ENCODE data around the gene SLC35G3. TPM values are rescaled to one million over a fixed set of nuclear protein-coding genes. Genes with fewer than 3 reads are reported as not detected.

The SLC35G3 gene
- total and polyA plus RNA-seq, 2 of the 13 experiments (the other 11 are each of a cell fraction or from before 2014, with no cell fraction given), result not detected

DNA sequence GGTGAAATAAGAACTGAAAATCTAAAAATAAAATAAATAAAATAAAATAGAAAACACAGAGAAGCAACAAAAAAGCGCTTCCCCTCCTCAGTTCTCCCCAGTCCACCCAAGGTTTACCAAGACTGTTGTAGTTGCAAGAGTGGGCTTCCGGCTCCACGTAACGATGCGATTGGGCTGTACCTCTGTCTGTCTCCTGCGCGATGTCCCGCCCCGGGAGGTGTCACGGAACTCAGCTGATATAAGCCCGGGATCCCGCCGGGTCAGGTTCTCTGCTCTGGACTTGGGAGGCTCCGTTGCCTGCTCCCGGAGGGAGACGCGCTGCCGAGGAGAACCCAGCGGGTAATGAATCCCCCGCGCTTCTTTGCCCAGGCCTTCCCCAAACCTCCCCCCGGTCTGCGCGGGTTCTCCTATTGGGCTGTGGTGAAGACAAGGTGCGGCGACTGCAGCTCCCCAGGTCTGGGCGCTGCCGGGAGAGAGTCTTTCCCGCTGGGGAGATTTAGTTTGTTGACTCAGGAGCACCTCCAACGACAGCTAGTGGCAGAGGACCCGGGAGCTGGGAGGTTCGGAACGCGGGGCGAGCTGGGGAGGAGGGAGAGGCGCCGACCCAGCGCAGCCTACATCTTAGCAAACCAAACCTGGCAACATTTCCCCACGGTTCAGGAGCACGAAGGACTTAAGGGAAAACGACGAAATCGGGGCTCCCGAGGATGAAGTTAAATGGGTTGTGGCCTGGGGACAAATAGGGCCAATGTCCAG is 48.8 kb upstream of the SLC35G3 start, which contains the start of gene SLFN5 (continued):
- TF ChIP-seq, protein P1, sequence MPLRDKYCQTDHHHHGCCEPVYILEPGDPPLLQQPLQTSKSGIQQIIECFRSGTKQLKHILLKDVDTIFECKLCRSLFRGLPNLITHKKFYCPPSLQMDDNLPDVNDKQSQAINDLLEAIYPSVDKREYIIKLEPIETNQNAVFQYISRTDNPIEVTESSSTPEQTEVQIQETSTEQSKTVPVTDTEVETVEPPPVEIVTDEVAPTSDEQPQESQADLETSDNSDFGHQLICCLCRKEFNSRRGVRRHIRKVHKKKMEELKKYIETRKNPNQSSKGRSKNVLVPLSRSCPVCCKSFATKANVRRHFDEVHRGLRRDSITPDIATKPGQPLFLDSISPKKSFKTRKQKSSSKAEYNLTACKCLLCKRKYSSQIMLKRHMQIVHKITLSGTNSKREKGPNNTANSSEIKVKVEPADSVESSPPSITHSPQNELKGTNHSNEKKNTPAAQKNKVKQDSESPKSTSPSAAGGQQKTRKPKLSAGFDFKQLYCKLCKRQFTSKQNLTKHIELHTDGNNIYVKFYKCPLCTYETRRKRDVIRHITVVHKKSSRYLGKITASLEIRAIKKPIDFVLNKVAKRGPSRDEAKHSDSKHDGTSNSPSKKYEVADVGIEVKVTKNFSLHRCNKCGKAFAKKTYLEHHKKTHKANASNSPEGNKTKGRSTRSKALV (CRISPR knock-in tag; IDR thresholded peaks at IDR 0.05), result 0 out of 2 replicates have a peak, but pooled peaks have one; percentile 32
- TF ChIP-seq ELF3 (CRISPR knock-in tag; IDR thresholded peaks at IDR 0.05) (0 out of 2 replicates have a peak, but pooled peaks have one; percentile 23), SMAD3 (CRISPR knock-in tag; IDR thresholded peaks at IDR 0.05) (no peak), SMAD9 (CRISPR knock-in tag; IDR thresholded peaks at IDR 0.05) (no peak), ZFP36L1 (CRISPR knock-in tag; IDR thresholded peaks at IDR 0.05) (no peak), MAZ (IDR thresholded peaks at IDR 0.05; ENCODE audit: borderline replicate concordance, low read depth, low read length) (no peak), MAZ (CRISPR knock-in tag; IDR thresholded peaks at IDR 0.05; ENCODE audit: low read depth) (0 out of 2 replicates have a peak, but pooled peaks have one; percentile 49), CREB1 (IDR thresholded peaks at IDR 0.05) (peak; percentile 19; the same call in 1 of the 2 replicates), CREB1 (CRISPR knock-in tag; IDR thresholded peaks at IDR 0.05) (no peak), RBFOX2 (IDR thresholded peaks at IDR 0.05; ENCODE audit: low read depth, low read length) (no peak), ZNF329 (CRISPR knock-in tag; IDR thresholded peaks at IDR 0.05; ENCODE audit: low read depth) (no peak), ZNF549 (CRISPR knock-in tag; IDR thresholded peaks at IDR 0.05) (no peak), TBX2 (CRISPR knock-in tag; IDR thresholded peaks at IDR 0.05; ENCODE audit: borderline replicate concordance) (peak; percentile 36; the same call in 1 of the 2 replicates), ETV5 (CRISPR knock-in tag; IDR thresholded peaks at IDR 0.05; ENCODE audit: borderline replicate concordance) (no peak), KLF11 (CRISPR knock-in tag; IDR thresholded peaks at IDR 0.05) (no peak), ZFP82 (CRISPR knock-in tag; IDR thresholded peaks at IDR 0.05; ENCODE audit: borderline replicate concordance) (no peak)
- TF ChIP-seq, protein P2, sequence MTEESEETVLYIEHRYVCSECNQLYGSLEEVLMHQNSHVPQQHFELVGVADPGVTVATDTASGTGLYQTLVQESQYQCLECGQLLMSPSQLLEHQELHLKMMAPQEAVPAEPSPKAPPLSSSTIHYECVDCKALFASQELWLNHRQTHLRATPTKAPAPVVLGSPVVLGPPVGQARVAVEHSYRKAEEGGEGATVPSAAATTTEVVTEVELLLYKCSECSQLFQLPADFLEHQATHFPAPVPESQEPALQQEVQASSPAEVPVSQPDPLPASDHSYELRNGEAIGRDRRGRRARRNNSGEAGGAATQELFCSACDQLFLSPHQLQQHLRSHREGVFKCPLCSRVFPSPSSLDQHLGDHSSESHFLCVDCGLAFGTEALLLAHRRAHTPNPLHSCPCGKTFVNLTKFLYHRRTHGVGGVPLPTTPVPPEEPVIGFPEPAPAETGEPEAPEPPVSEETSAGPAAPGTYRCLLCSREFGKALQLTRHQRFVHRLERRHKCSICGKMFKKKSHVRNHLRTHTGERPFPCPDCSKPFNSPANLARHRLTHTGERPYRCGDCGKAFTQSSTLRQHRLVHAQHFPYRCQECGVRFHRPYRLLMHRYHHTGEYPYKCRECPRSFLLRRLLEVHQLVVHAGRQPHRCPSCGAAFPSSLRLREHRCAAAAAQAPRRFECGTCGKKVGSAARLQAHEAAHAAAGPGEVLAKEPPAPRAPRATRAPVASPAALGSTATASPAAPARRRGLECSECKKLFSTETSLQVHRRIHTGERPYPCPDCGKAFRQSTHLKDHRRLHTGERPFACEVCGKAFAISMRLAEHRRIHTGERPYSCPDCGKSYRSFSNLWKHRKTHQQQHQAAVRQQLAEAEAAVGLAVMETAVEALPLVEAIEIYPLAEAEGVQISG (CRISPR knock-in tag; IDR thresholded peaks at IDR 0.05), result peak; percentile 39; the same call in 1 of the 2 replicates
- TF ChIP-seq, protein P3, sequence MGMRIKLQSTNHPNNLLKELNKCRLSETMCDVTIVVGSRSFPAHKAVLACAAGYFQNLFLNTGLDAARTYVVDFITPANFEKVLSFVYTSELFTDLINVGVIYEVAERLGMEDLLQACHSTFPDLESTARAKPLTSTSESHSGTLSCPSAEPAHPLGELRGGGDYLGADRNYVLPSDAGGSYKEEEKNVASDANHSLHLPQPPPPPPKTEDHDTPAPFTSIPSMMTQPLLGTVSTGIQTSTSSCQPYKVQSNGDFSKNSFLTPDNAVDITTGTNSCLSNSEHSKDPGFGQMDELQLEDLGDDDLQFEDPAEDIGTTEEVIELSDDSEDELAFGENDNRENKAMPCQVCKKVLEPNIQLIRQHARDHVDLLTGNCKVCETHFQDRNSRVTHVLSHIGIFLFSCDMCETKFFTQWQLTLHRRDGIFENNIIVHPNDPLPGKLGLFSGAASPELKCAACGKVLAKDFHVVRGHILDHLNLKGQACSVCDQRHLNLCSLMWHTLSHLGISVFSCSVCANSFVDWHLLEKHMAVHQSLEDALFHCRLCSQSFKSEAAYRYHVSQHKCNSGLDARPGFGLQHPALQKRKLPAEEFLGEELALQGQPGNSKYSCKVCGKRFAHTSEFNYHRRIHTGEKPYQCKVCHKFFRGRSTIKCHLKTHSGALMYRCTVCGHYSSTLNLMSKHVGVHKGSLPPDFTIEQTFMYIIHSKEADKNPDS (CRISPR knock-in tag; IDR thresholded peaks at IDR 0.05), result no peak
